ENCODE measurements around the gene LSAMP. TPM values are rescaled to one million over a fixed set of nuclear protein-coding genes. Genes with fewer than 3 reads are reported as not detected.

Gene LSAMP
- total RNA-seq, 1 donor from 2014 or later: 16.4 TPM

DNA sequence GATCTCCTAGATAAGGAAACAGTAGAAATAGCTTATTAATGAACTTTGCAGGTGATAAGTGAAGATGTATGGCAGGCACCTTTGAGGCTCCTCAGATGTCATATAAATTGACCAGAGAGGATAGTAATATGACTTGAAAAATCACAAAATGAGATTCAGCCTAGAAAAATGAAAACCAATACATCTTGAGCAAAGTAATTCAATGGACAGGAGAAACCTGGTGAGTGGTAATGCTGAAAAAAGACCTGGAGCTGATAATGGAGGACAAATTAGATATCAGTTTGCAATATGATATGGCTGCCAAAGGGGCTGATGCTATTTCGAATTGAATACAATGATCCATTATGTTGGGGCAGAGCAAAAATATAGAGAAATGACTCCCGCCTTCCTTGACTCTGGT is 103.9 kb downstream of the LSAMP start:
- H3K27ac ChIP-seq (ENCODE audit: low read depth, low read length): no peak overlapping the region
- Mint-ChIP-seq H3K9me3 (ENCODE audit: unreplicated experiment) (no peaks in the 10 kb centered on the region), H3K27ac (ENCODE audit: unreplicated experiment) (no peak overlapping the region), H3K4me3 (ENCODE audit: unreplicated experiment) (no peak overlapping the region), H3K36me3 (ENCODE audit: low read depth, unreplicated experiment) (no peaks in the 10 kb centered on the region), H3K4me1 (ENCODE audit: low read depth, unreplicated experiment) (peaks cover 13% of the 10 kb centered on the region), H3K27me3 (ENCODE audit: low read depth, unreplicated experiment) (no peaks in the 10 kb centered on the region)
- no peaks in the 10 kb centered on the region for H4K20me1 ChIP-seq (ENCODE audit: insufficient read depth, low read length)
- TF ChIP-seq, protein P1, sequence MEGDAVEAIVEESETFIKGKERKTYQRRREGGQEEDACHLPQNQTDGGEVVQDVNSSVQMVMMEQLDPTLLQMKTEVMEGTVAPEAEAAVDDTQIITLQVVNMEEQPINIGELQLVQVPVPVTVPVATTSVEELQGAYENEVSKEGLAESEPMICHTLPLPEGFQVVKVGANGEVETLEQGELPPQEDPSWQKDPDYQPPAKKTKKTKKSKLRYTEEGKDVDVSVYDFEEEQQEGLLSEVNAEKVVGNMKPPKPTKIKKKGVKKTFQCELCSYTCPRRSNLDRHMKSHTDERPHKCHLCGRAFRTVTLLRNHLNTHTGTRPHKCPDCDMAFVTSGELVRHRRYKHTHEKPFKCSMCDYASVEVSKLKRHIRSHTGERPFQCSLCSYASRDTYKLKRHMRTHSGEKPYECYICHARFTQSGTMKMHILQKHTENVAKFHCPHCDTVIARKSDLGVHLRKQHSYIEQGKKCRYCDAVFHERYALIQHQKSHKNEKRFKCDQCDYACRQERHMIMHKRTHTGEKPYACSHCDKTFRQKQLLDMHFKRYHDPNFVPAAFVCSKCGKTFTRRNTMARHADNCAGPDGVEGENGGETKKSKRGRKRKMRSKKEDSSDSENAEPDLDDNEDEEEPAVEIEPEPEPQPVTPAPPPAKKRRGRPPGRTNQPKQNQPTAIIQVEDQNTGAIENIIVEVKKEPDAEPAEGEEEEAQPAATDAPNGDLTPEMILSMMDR (IDR thresholded peaks at IDR 0.05; ENCODE audit: insufficient read depth, low read depth, low read length): no peak
- TF ChIP-seq EZH2 (IDR thresholded peaks at IDR 0.05; ENCODE audit: insufficient read depth, low read length): no peak
- no peaks in the 10 kb centered on the region for H3K79me2 ChIP-seq (ENCODE audit: insufficient read depth, low read length)
- no peak overlapping the region for H3K9ac ChIP-seq (ENCODE audit: low read length)
- H3K4me3 ChIP-seq (ENCODE audit: insufficient read depth, low read depth, low read length): no peak overlapping the region
- H3K4me2 ChIP-seq (ENCODE audit: low read length): no peak overlapping the region
- no peaks in the 10 kb centered on the region for H3K4me1 ChIP-seq (ENCODE audit: insufficient read depth, low read length)
- H3K9me3 ChIP-seq (ENCODE audit: insufficient read depth, low read depth, low read length): no peaks in the 10 kb centered on the region
- DNase-seq (ENCODE audit: low read depth) (no peak), FAIRE-seq (no peak)
- H2AFZ ChIP-seq (ENCODE audit: low read depth, low read length): no peak overlapping the region
- H3K27me3 ChIP-seq (ENCODE audit: insufficient read depth, low read length): no peaks in the 10 kb centered on the region
- H3K36me3 ChIP-seq (ENCODE audit: insufficient read depth, low read length): no peaks in the 10 kb centered on the region

DNA sequence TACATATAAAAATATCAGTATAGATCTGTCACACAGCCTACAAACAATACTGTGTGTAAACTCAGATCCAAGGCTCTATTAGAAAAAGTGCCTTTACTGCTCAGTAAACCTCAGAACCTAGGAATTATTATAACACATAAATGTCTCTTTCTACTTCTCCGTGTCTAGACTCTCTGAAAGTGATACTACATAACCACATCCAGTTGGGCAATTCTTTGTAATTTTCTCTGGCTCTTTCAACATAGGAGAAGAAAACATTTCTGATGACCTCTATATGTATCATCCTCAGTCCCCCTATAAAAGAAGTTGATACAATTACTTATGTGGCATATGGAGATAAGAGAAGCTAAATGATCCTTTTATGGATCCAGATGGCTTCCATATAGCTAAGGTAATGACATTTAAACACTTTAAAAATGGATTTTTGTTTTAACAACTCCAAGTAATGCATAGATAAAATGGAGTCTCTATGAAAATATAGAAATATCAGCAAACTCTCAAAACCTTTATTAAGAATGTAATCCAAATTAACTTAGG is 104.5 kb downstream of the LSAMP start:
- no peak overlapping the region for H3K4me3 Mint-ChIP-seq (ENCODE audit: unreplicated experiment)
- peaks cover 13% of the 10 kb centered on the region for H3K4me1 Mint-ChIP-seq (ENCODE audit: low read depth, unreplicated experiment)
- DNase-seq (ENCODE audit: low read depth): peak; percentile 3
- no peaks in the 10 kb centered on the region for H3K36me3 Mint-ChIP-seq (ENCODE audit: low read depth, unreplicated experiment)
- H3K4me3 ChIP-seq (ENCODE audit: insufficient read depth, low read depth, low read length): no peak overlapping the region
- no peaks in the 10 kb centered on the region for H3K9me3 Mint-ChIP-seq (ENCODE audit: unreplicated experiment)
- no peaks in the 10 kb centered on the region for H3K4me1 ChIP-seq (ENCODE audit: insufficient read depth, low read length)
- H3K9me3 ChIP-seq (ENCODE audit: insufficient read depth, low read depth, low read length): no peaks in the 10 kb centered on the region
- H4K20me1 ChIP-seq (ENCODE audit: insufficient read depth, low read length): no peaks in the 10 kb centered on the region
- TF ChIP-seq, protein P1 (IDR thresholded peaks at IDR 0.05; ENCODE audit: insufficient read depth, low read depth, low read length): no peak
- H3K9ac ChIP-seq (ENCODE audit: low read length): no peak overlapping the region
- peak overlapping the region; percentile 14 for H3K27ac Mint-ChIP-seq (ENCODE audit: unreplicated experiment)
- H3K27me3 ChIP-seq (ENCODE audit: insufficient read depth, low read length): no peaks in the 10 kb centered on the region
- H3K4me2 ChIP-seq (ENCODE audit: low read length): no peak overlapping the region
- no peak overlapping the region for H3K27ac ChIP-seq (ENCODE audit: low read depth, low read length)
- no peak overlapping the region for H2AFZ ChIP-seq (ENCODE audit: low read depth, low read length)
- no peaks in the 10 kb centered on the region for H3K36me3 ChIP-seq (ENCODE audit: insufficient read depth, low read length)
- no peak for FAIRE-seq
- no peaks in the 10 kb centered on the region for H3K79me2 ChIP-seq (ENCODE audit: insufficient read depth, low read length)
- no peaks in the 10 kb centered on the region for H3K27me3 Mint-ChIP-seq (ENCODE audit: low read depth, unreplicated experiment)

DNA sequence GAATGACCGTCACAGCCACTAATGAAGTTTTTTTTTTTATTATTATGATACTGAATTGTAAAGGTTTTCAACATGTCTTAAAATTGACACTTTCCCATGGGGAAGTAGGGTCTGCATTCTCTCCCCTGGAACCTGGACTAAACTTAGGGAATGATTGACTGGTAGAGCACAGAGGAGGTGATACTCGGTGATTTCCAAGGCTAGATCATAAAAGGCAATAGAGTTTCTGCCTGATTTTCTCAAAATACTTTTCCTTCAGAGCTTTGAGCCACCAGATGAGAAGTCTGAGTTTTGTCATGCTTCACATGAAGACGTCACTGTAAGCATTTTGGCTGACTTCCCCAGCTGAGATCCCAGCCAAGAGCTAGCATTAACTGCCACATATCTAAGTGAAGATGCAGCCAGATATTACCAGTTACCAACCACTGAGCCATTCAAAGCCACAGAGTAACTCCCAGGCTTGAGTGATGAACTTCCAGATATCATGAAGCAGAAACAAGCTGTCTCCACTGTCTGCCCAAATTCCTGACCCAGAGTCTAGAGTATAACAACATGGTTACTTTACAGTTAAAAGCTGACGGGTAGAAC is 105.8 kb downstream of the LSAMP start:
- no peaks in the 10 kb centered on the region for H3K9me3 ChIP-seq (ENCODE audit: insufficient read depth, low read depth, low read length)
- no peak overlapping the region for H3K27ac ChIP-seq (ENCODE audit: low read depth, low read length)
- no peak for TF ChIP-seq EZH2 (IDR thresholded peaks at IDR 0.05; ENCODE audit: insufficient read depth, low read length)
- TF ChIP-seq, protein P1 (IDR thresholded peaks at IDR 0.05; ENCODE audit: insufficient read depth, low read depth, low read length): no peak
- H4K20me1 ChIP-seq (ENCODE audit: insufficient read depth, low read length): no peaks in the 10 kb centered on the region
- H3K36me3 Mint-ChIP-seq (ENCODE audit: low read depth, unreplicated experiment): no peaks in the 10 kb centered on the region
- H3K36me3 ChIP-seq (ENCODE audit: insufficient read depth, low read length): no peaks in the 10 kb centered on the region
- no peak overlapping the region for H3K4me3 ChIP-seq (ENCODE audit: insufficient read depth, low read depth, low read length)
- FAIRE-seq (peak; percentile 17), DNase-seq (ENCODE audit: low read depth) (peak; percentile 80)
- H3K4me1 ChIP-seq (ENCODE audit: insufficient read depth, low read length): no peaks in the 10 kb centered on the region
- no peaks in the 10 kb centered on the region for H3K79me2 ChIP-seq (ENCODE audit: insufficient read depth, low read length)
- no peak overlapping the region for H2AFZ ChIP-seq (ENCODE audit: low read depth, low read length)
- peaks cover 13% of the 10 kb centered on the region for H3K4me1 Mint-ChIP-seq (ENCODE audit: low read depth, unreplicated experiment)
- H3K27ac Mint-ChIP-seq (ENCODE audit: unreplicated experiment): peak overlapping the region; percentile 26
- H3K27me3 Mint-ChIP-seq (ENCODE audit: low read depth, unreplicated experiment): no peaks in the 10 kb centered on the region
- no peaks in the 10 kb centered on the region for H3K9me3 Mint-ChIP-seq (ENCODE audit: unreplicated experiment)
- no peak overlapping the region for H3K9ac ChIP-seq (ENCODE audit: low read length)
- no peaks in the 10 kb centered on the region for H3K27me3 ChIP-seq (ENCODE audit: insufficient read depth, low read length)
- no peak overlapping the region for H3K4me3 Mint-ChIP-seq (ENCODE audit: unreplicated experiment)
- no peak overlapping the region for H3K4me2 ChIP-seq (ENCODE audit: low read length)

Data from astrocyte (in vitro differentiated cells and primary cell).